ENCODE data around the gene ZNF264. TPM values are rescaled to one million over a fixed set of nuclear protein-coding genes. Genes with fewer than 3 reads are reported as not detected.
A peak's percentile ranks its signal among the peaks of the same experiment; 100 is the strongest.
"Not testable (repeated sequence)": the region's sequence is repeated elsewhere in the genome, so short reads cannot be mapped to it uniquely, and the experiment has no call there.

ZNF264 gene
- 6.7 TPM for polyA plus RNA-seq (2013, experiment 1 of 2; ENCODE audit: insufficient read length)
- polyA plus RNA-seq (2013, experiment 2 of 2; ENCODE audit: insufficient read length): 6.9 TPM

DNA sequence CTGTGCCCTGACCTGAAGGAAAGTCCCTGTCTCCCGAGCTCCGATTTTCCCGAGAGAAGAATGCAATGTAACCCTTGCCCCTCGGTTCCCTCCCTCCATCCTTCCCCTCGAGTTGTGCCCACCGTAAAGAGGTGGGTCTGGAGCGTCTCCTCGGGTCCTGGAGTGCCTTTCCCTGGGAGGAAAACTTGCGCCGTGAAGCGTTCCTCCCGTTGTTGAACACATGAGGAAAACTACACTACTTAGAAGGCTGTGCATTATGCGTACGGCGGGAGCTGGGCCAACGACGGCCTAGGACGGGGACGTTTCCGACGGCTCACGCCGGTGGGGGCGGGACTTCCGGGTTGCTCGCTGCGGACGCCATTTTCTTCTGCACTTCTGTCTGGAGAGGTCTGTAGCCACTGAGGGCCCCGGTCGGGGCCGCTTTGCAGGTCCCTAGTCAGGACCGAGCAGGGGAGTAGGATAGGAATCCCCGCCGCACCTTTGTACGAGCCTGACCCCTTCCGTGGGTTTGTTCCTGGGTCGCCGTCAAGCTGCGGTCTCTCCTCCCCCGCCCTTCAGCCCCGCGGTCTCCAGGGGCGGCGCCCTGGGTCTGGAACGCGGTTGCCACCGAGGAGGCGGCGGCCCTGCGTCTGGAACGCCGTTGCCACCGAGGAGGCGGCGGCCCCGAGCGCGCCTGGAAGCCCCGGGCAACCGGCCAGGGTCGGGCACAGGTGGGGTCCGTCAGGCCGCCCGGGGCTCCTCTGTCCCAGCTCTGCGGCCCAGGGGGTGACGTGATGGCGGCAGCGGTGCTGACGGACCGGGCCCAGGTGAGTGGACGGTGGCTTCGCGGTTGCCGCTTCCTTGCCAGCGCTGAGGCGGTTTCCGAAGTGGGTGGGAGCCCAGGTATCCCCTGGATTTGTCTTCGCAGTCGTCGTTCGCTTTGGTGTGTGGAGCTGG, at the start of gene ZNF264:
ZNF264 (plus strand) TSS at position 360 of the 936 bp plus-strand sequence; CDS start at position 774, 414 bp downstream.
- DNase-seq: peak; percentile 88

DNA sequence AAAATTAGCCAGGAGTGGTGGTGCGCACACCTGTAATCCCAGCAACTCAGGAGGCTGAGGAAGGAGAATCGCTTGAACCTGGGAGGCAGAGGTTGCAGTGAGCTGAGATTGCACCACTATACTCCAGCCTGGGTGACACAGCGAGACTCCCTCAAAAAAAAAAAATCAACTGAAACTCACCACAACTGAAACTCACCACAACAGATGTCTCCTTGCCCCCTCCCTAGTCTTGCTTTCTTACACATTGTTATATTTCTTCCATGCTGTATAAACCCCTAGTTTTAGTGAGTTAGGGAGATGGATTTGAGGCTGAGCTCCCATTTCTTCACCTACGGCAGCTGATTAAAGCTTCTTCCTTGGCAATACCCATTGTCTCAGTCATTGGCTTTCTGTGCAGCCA, 49.6 kb upstream of the ZNF264 start:
- no peak for DNase-seq

DNA sequence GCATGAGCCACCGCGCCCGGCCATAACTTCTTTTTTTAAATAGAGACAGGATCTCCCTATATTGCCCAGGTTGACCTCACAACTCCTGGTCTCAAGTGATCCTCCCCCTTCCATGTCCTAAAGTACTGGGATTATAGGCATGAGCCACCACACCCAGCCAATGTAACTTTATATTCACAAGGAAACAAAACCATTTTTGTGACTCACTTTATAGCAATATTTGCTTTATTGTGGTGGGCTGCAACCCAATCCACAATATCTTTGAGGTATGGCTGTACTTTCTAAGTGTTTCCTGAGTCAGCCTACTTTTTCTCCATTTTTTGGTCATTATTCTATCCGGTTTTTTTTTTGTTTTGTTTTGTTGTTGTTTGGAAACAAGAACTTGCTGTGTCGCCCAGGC, 38.4 kb upstream of the ZNF264 start:
- DNase-seq: no peak

DNA sequence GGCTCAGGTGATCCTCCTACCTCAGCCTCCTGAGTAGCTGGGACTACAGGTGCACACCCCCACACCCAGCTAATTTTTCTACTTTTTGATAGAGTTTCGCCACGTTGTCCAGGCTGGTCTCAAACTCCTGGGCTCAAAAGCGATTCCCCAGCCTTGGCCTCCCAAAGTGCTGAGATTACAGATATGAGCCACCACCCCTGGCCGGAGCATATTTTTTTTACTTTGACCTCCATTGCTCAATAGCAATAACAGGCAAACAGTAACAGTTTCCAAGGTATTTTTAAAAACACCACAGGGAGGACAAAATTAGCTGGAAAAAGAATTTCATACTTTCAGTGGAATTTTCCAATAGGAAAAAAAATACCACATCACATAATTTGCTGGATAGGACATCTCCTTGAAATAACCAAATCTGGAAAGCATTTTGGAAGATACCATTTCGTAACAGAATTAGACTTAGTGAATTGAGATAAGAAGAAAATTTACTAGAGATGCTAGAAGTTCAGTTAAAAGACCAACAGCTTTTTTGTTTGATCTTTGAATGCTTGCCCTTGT, 29.2 kb upstream of the ZNF264 start:
- DNase-seq: no peak

DNA sequence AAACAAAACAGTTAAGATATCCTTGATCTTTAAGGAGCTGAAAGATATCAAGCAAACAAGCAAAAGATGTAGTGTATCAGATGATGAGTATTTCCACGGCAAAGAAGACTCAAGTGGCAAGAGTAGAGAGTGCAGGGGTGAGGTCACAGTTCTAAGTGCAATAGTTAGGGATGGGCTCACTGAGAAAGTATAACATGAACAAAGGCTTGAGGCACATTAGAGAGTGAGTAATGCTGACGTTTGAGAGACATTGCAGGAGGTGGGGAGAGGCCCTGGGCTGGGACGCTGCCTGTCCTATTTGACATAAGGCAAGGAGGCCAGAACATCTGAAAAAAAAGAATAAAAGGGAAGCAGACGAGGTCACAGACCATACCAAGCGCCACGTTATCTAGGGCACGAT, 25.5 kb upstream of the ZNF264 start:
- DNase-seq: no peak

DNA sequence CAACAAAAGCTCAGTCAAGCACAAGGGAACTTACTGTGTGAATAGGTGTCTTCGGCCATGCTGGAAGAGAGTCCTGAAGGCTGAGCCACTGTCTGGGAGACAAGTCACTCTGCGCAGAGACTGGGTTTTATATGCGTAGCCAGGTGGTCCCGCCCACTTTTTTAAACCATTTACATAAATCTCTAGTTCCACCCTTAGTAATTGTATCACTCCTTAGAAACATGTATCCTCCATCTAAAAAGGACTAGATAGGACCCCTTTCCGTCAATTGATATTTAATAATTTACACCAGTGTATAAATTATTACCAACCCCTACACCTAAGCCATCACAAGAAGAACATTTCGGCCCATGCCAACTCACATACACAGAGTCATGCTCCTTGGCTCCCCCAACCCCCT, 23.9 kb upstream of the ZNF264 start, which contains the start of gene DUXA:
DUXA (minus strand) TSS at position 101 of the 400 bp plus-strand sequence; CDS start at position 59, 42 bp downstream.
- DNase-seq: no peak

DNA sequence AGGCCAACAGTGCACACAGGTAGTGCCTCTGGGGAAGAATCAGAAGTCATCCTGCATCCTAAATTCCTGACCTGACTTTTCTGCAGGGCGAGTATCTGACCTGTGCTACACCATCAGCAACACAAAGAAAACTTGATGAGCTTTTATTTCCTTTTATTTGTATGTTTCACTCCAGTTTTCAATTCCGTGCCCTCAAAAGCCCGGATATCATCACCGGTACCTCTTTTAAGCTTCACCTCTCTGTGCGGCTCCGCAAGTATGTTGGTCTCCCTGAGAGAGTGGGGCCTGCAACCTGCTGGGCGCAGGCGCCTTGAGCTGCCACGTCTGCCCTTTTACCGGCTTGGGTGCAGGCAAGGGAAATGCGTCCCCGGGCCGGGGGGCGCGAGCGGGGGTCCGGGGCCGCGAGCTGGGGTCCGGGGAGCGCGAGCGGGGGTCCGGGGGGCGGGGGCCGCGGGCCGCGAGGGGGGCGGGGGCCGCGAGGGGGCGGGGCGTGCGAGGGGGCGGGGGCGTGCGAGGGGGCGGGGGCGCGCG, 19.7 kb upstream of the ZNF264 start:
- DNase-seq: peak; percentile 12

DNA sequence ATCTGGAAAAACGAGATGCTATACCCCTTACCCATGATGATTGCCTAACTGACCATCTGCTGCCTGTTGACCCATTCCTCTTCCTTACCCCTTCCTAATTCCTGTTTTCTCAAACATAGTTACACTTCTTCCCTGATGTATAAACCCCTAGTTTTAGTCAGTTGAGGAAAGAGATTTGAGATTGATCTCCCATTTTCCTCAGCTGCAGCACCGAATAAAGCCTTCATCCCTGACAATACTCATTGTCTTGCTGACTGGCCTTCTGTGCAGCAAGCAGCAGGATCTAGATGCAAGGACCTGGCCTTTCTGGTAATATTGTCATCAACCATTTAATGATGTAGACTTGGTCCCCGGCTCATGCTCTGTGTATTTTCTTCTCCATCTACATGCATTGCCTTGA, 999 bp upstream of the ZNF264 start:
- no peak for DNase-seq

DNA sequence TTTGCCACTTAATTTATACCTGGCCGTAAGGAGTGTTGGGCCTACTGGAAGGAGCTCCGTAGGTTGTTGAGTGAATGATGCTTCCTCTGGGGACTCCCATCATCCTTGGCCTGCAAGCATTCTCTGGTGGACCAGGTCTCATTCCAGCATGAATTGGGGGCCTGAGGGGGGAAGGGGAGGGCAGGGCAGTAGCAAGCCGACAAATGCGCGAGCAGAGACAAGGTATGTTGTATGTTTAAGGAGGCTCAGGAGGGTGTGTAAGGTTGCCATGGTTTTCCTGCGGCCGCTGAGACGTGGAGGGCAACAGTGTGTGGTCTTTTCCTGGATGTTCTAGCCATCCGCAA, 749 bp downstream of the ZNF264 start:
- DNase-seq: no peak

DNA sequence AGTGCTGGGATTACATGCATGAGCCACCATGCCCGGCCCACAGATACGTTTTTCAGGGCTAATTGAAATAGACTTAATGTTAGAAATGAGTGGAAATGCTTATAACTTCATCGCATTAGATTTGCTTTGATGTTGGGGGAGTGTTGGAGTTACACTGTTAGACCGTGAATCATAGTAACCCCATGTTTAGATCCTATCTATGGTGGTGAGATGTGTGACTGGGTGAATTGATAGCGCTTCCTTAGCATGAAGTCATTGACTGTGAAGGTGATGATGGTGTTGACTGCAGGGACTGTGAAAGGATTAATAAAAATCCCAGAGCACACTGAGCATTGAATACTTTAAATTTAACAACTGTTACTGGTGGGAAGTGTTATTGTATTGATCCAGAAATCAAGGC, 1.7 kb downstream of the ZNF264 start:
- DNase-seq: no peak

DNA sequence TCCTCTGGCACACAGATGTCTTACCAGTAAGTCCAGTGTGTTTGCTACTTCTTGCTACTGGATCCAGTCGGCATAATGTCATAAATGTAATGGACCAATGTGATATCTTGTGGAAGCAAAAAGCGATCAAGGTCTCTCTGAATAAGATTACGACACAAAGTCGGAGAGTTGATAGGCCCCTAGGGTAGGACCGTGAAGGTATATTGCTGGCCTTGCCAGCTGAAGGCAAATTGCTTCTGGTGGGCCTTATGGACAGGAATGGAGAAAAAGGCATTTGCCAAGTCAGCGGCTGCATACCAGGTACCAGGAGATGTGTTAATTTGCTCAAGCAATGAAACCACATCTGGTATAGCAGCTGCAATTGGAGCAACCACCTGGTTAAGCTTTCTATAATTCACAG, 6.6 kb downstream of the ZNF264 start:
- not testable (repeated sequence) for DNase-seq

DNA sequence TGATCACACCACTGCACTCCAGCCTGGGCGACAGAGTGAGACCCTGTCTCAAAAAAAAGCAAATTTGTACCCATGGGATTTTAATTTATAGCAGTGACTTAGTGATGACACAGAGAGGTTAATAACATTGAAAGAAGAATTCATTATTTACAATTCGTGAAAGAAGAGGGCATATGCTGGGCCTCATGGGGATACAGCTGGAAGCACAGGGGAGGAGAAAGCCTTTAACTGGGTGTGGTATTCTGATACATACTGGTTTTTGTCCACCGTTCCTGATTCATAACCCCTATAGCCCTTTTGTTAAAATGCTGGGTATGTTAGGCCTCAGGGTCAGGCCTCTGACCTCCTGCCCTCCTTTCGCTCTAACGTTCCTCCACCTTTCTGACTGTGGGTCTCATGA, 10.9 kb downstream of the ZNF264 start:
- no peak for DNase-seq

DNA sequence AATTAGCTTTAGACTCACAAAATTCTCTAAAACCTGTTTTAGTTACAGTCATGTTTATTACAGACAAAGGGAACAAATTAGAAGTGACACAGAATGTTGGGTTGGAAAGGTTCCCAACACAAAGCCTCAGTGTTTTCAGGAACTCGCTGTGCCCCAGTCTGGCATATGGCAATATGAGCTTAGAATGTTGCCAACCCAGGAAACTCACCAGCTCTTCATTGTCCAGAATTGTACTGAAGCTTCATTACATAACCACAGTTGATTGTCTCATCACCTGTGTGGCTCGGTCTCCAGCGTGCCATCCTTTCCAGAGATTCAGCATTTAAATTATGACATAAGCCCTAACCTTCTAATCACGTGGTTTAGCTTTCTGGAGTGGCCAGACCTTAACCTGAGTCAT, 19.1 kb downstream of the ZNF264 start:
- DNase-seq: no peak

DNA sequence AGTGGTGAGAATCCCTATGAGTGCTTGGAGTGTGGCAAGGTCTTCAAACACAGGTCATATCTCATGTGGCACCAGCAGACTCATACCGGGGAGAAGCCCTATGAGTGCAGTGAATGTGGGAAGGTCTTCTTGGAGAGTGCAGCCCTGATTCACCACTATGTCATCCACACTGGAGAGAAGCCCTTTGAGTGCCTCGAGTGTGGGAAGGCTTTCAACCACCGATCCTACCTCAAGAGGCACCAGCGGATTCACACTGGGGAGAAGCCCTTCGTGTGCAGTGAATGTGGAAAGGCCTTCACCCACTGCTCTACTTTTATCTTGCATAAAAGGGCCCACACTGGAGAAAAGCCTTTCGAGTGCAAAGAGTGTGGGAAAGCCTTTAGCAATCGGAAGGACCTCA, 20.8 kb downstream of the ZNF264 start:
- no peak for DNase-seq

DNA sequence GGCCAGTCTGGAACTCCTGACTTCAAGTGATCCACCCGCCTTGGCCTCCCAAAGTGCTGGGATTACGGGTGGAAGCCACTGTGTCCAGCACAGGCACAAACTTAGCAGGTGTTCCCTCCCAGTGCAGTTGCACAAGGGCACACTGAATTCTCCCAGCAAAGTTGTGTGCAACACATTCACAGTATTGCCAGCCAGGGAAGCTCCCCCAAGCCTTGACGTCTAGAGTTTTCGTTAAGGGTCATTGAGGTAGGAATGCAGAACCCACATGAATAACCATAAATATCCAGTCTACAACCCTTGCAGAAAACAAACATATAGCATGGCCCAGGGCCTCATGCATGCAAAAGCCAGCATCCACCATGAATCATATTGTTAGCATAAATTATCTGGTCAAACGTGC, 36.2 kb downstream of the ZNF264 start:
- DNase-seq: no peak

DNA sequence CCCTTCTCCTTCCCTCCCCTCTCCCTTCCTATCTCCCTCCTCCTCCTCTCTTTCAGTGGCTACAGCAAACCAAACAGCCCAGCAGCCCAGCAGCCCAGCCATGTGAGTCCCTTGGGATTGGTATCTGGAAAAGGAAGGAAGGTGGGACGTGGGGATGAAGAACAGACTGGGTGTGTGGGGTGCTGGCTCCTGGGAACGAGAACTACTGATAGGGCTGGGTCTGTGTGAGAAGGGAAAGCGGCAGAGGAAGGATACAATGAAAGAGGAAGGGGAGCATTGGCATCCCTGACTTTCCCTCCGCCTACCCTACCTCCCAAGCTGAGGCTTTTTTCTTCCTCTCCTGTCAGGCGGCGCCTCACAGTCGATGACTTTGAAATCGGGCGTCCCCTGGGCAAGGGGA, 40.4 kb downstream of the ZNF264 start:
- DNase-seq: no peak

DNA sequence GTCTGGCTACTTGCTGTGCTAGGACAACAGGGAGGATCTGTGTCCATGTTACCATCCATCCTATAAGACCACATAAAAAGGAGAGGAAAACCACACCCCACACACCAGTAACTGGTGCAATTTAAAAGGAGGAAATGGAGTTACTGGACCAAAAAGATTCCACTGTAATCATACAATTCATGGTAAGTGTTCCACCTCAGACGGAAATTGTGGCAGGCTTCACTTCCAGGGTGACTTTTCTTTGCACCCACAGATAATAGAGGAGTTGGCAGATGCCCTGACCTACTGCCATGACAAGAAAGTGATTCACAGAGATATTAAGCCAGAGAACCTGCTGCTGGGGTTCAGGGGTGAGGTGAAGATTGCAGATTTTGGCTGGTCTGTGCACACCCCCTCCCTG, 41.9 kb downstream of the ZNF264 start:
- DNase-seq: no peak

DNA sequence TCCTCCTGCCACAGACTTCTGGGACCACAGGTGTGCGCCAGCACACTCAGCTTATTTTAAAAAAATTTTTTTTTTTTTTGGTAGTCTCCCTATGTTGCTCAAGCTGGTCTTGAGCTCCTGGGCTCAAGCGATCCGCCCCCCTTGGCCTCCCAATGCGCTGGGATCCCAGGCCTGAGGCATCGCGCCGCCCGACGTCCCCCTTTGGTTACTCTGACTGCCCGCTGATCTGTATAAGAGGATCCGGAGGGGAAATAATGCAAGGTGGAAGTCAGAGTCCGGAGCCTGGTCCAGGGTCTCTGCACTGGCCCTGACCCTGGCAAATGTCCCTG, 48.6 kb downstream of the ZNF264 start:
- no peak for DNase-seq

DNA sequence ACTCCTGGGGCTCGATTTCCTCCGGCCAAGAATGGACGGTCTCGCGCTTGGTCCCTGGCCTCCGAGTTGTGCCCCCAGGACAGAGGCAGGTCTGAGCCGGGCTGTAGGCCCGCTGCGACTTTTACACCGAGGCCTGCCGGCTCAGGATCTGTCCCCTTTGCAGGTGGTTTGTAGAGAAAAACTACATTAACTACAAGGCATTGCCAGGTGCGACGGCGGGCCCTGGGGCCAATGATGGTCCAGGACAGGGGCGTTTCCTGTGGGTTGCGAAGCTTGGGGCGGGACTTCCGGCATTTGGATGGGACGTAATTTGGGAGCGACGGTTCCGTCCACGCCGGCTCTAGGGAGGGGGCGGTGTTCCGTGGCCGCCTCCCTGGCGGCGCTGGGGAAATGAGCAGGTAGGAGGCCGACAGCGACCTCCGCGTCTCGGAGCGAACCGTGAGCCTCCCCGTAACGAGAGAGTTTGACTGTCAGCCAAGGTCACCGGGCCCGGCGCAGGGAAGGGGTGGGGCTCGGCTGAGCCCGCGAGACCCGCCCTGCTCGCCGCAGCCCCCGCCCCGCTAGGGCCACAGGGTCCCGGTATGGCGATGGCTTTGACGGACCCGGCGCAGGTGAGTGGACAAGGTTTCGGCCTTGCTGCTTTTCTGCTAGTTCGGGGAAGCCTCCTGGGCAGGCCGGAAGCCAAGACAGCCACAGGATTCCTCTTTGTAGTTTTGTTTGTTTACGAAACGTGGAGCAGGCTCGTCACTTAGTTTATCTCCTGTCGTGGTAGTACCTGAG, 49.2 kb downstream of the ZNF264 start, which contains the start of gene ZNF805:
ZNF805 (plus strand) TSS at position 322 of the 780 bp plus-strand sequence; CDS start at position 582, 260 bp downstream.
- peak; percentile 94 for DNase-seq

DNA sequence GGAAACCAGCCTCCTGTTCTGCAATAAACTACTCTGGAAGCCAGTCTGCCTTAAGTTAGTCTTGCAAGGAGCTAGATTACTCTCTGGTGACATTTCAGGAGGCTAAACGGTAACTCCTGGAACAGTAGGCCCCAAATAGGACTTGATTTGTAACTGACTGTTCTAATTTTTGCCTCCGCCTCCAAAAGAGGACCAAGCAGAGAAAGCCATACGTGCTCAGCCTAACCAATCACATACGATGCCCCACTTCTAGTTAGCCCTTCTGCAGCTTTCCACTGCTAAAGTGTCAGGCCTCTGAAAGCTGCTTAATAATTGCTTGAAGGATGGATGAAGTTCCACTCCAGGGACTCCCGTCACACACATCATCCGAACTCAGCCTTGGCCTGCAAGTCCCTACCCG, 49.9 kb downstream of the ZNF264 start:
- DNase-seq: peak; percentile 22

DNA sequence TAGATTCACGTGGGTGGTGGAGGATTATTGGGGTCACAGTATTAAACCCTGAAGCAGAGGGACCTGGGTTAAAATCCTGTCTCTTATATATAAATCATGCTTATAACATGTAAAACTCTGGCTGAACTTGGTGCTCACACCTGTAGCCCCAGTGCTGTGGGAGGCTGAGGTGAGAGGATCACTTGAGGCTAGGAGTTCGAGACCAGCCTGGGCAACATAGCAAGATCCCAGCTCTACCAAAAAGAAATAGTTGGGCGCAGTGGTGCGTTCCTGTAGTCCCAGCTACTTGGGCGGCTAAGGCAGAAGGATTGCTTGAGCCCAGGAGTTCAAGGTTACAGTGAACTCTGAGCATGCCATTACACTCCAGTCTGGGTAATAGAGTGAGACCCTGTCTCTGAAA, 51.5 kb downstream of the ZNF264 start:
- DNase-seq: no peak

DNA sequence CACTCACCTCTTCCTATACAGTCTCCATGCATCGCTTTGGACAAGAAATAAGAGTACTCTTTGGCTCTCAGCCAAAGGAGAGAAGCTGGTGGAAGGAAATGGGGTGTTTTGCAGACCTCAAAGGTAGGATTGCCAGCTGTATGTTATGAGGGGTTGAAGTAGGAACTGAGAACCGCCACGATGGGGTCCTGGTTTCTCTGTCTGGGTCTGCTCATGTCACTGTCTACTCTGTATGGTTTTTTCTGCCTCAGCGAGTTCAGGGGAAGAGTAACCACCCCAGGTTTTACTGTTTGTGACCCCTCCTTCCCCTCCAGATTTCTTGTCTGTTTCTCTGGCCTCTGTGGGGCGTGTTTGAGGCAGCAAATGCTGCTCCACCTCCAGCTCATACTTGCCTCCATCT, 53.2 kb downstream of the ZNF264 start:
- no peak for DNase-seq

DNA sequence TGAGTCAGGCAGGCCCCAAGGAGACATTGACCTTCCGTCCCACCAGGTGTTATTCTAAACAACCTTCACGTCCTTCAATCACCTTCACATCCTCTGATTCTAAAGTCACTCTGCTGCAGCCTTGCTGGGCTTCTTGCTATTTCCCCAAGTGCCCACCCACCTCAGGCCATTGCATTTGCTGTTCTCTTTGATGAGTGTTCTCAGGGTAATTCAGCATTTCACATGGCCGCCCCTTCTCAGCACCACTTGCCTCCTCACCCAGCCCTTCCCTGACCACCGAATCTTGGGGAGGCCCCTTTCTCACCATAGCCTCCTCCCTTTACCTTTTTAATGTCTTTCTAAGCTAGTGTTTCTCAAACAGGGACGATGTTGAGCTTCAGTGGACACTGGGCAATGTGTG, 53.8 kb downstream of the ZNF264 start:
- no peak for DNase-seq
